HG03039 (cell line): ENCODE results near the gene SCAF4.
A peak's percentile ranks its signal among the peaks of the same experiment; 100 is the strongest.
"Not testable (repeated sequence)": the region's sequence is repeated elsewhere in the genome, so short reads cannot be mapped to it uniquely, and the experiment has no call there.

Source experiments
- ATAC-seq: cut with Tn5 transposase; IDR thresholded peaks from one replicate; pipeline ENCODE4 v1.9.1; 2021; ENCODE audit warnings: mild to moderate bottlenecking, moderate library complexity; ENCODE audit not compliant: unreplicated experiment

Gene SCAF4, protein sequence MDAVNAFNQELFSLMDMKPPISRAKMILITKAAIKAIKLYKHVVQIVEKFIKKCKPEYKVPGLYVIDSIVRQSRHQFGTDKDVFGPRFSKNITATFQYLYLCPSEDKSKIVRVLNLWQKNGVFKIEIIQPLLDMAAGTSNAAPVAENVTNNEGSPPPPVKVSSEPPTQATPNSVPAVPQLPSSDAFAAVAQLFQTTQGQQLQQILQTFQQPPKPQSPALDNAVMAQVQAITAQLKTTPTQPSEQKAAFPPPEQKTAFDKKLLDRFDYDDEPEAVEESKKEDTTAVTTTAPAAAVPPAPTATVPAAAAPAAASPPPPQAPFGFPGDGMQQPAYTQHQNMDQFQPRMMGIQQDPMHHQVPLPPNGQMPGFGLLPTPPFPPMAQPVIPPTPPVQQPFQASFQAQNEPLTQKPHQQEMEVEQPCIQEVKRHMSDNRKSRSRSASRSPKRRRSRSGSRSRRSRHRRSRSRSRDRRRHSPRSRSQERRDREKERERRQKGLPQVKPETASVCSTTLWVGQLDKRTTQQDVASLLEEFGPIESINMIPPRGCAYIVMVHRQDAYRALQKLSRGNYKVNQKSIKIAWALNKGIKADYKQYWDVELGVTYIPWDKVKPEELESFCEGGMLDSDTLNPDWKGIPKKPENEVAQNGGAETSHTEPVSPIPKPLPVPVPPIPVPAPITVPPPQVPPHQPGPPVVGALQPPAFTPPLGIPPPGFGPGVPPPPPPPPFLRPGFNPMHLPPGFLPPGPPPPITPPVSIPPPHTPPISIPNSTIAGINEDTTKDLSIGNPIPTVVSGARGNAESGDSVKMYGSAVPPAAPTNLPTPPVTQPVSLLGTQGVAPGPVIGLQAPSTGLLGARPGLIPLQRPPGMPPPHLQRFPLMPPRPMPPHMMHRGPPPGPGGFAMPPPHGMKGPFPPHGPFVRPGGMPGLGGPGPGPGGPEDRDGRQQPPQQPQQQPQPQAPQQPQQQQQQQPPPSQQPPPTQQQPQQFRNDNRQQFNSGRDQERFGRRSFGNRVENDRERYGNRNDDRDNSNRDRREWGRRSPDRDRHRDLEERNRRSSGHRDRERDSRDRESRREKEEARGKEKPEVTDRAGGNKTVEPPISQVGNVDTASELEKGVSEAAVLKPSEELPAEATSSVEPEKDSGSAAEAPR

DNA sequence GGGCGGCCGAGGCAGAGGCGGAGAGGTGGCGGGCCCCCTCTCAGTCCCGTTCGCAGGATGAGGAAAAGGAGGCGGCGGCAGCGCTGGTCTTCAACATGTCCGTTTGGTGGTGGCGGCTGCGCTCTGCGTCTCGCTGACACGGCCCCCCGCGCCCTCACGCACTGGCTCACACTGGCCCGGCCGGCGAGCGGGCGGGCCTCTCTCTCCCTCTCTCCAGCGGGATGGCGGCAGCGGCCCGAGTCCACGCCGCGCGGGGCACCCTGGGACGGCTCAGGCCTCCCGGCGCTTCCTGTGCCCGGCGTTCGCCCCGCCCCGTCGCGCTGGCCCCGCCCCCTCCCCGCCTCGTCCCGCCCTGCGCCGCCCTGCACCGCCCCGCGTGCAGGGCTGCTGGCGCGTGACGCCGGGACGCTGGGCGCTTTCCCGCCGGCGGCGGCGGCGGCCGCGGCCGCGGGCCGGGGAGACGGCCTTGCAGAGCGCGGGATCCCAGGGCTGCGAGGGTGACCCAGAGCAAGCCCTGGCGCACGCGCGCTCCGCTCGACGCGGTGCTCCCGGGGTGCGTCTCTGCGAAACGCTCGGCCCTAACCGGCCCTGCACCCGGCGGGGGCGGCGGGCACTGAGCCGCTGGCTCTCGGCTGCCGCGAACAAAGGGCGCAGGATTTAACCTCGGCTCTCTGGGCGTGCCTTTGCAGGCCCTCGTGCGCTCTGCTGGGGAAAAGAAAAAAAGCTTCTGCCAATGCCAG, at the start of gene SCAF4:
Gene SCAF4, minus strand, starts transcription at position 262 of the 740 bp plus-strand sequence. CDS start 426 bp downstream, outside the sequence.
- peak; percentile 83 for ATAC-seq

DNA sequence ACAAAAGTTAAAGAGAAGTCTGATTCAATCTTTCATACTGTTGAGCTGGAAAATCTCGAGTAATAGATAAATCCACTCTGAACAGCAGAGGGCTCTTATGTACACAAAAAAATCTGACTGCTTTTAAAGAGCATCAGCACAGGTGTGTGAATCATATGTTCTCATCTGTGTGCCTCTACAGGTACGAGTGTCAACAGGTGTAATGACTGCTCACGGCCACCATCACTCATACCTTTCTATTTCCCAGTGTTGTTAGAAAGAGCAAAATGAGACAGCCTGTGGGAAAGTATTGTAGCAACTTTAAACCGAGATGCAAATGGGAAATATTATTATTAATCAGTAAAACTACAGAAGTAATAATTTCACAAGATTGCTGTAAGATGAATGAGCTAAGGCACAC, 49.0 kb upstream of the SCAF4 start:
- no peak for ATAC-seq

DNA sequence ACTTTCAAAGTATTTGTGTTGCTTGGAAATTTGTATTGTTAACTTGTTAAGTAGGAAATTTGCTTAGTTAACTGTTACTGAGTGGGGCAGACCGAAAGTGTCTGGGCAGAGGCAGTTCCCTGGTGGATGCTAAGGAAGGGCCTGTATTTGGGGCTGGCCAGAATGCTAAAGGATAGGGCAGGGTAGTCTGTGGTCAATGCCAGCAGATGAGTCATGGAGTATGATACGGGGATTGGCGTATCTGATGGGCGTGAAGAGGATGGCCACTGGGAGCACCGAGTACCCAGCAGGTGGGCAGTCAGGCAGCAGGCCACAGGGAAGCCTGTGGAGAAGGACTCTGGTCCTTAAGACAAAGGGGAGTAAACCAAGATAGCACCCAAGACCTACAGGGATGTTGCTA, 46.6 kb upstream of the SCAF4 start:
- no peak for ATAC-seq

DNA sequence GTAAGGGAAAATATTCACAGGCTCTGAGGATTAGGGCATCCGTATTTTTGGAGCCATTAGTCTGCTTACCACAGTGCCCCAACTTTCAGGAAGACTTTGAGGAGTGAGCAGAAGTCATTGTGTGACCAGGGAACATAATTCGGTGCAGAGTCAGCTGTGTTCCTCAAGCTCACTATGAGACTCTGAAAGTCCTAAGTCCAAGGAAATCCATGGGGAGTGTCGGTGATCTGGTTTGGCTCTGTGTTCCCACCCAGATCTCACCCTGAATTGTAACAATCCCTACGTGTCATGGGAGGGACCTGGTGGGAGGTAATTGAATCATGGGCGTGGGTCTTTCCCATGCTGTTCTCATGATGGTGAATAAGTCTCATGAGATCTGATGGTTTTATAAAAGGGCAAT, 45.9 kb upstream of the SCAF4 start:
- no peak for ATAC-seq

DNA sequence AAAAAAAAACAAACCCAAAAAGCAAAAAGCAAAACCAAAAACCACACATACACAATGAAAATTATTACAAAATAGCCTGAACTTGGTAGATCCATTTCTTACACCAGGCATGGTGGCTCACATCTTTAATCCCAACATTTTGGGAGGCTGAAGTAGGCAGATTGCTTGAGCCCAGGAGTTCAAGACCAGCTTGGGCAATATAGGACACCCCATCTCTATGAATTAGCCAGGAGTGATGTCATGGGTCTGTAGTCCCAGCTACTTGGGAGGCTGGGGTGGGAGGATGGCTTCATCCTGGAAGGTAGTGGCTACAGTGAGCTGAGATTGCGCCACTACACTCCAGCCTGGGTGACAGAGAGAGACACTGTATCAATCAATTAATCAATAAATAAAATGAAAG, 42.1 kb upstream of the SCAF4 start:
- no peak for ATAC-seq

DNA sequence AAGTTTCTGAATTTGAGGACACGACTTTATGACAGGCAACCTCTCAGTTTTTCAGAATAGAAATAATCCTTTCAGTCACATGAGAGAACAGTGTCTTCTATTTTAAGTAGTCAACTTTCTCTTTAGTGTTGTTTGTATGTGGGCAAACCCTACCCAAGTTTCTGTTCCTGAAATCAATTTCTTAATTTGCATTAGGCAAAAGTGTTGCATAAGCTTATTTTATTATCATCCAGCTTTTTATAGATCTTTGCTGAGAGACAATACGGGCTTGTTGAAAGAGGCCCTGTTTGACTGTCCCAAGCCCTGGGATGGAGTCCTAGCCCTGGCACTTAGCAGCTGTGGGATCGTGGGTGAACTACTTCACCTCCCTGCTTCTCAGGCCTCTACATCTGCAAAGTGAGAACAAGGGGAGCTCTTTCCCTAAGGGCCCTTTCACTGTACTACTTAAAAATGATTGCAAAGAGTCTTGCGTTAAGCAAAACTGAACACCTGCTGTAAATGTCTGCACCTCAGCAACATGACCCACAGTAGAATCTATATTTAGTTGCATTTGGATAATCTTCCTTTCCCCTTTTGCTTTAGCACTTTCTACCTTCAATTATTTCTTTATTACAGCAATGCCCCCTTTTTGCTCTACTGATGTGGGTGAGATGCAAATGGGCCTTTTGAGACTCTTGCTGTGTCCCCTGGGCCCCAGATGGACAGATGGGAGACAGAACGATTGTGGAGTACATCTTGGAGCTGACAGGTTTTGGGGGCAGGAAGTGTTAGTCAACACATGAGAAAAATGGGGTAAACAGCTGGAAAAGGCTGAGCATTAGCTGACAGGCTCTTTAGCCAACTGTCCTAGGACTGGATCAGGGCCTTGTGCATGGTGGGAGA, 41.0 kb upstream of the SCAF4 start:
- peak; percentile 72 for ATAC-seq

DNA sequence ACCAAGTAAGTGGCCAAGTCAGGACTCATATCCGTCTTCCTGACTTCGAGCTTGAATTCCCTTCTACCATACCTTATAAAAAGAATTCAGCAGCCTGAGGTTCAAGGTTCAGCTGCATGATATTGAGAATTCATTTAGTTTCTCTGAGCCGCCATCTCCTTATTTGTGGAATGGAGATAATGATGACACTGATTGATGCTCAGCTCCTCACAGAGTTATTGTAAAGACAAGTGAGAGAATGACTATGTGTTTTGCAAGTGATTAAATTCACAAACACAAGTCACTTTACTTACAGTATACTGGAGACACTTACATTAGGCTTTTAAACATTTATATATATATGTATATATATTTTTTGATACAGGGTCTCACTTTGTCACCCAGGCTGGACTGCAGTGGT, 39.8 kb upstream of the SCAF4 start:
- no peak for ATAC-seq

DNA sequence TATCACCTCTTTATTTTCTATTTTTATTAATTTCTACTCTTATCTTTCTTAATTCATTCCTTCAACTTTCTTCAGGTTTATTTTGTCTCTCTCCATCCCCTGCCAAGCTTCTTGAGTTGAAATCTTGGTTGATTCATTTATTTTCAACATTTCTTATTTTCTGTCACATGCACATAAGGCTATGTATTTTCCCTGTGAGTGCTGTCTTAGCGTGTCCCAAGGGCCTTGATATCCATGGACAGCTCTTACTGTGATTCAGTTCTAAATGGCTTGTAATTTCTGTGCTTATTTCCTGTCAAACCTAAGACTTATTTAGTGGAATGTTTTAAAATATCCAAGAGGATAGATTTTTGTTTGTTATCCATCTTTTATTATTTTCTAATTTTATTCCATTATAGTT, 36.8 kb upstream of the SCAF4 start:
- no peak for ATAC-seq

DNA sequence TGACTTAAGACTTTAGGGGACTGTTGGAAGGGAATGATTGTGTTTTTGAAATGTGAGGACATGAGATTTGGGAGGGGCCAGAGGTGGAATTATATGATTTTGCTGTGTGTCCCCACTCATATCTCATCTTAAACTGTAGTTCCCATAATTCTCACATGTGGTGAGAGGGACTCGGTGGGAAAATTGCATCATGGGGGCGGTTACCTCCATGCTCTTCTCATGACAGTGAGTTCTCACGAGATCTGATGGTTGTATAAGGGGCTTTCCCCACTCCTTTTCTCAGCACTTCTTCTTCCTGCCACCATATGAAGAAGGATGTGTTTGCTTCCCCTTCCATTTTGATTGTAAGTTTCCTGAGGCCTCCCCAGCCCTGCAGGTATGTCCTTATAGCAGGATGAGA, 35.0 kb upstream of the SCAF4 start:
- no peak for ATAC-seq

DNA sequence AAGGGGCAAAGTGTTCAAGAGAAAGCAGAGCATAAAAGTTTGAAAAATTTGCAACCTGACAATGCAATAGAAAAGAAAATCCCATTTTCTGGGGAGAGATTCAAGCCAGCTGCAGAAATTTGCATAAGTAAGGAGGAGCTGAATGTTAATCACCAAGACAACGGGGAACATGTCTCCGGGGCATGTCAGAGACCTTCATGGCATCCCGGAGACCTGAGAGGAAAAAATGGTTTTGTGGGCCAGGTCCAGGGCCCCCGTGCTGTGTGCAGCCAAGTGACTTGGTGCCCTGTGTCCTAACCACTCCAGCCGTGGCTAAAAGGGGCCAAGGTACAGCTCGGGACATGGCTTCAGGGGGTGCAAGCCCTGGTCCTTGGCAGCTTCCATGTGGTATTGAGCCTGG, 33.9 kb upstream of the SCAF4 start:
- not testable (repeated sequence) for ATAC-seq

DNA sequence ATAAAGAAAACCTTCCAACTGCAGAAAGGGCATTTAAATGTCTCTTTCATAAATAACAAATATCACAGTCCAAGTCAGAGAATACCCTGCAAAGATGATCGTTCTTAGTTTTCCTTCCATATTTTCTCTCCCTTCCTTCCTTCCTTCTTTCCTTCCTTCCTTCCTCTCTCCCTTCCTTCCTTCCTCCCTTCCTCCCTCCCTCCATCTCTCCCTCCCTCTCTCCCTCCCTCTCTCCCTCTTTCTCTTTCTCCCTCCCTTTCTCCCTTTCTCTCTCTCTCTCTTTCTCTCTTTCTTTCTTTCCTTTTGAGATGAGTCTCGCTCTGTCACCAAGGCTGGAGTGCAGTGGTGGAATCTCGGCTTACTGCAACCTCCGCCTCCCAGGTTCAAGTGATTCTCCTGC, 29.0 kb upstream of the SCAF4 start:
- ATAC-seq = no peak

DNA sequence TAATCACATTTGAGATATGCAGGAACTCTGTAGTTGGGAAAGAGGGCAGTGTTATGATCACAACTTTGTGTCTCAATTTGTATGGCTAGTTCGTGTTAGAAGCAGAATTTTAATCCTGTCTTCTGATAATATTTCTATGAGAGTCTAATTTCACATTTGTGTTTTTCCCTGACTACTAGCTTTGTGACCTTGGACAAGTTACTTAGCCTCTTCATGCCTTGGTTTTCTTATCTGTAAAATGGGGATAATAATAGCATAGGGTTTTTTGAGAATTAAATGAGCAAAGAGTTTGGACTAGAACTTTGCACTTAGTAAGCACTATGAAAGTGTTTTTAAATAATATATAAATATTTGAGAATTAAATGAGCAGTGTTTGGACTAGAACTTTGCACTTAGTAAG, 24.9 kb upstream of the SCAF4 start:
- ATAC-seq = no peak

DNA sequence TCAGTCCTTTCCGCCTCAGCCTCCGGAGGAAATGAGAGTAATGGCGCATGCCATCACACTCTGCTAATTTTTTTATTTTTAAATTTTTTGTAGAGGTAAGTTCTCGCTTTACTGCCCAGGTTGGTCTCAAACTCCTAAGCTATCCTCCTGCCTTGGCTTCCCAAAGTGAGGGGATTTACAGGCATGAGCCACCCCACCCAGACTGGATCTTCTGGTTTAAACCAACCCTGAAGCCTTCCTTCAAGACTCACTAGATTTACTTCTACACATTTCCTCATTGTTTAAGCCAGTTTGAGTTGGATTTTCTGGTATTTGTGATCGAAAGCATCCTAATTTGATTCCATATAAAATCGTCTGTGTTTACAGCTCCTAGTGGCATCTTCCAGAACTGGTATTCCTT, 23.1 kb upstream of the SCAF4 start:
- no peak for ATAC-seq

DNA sequence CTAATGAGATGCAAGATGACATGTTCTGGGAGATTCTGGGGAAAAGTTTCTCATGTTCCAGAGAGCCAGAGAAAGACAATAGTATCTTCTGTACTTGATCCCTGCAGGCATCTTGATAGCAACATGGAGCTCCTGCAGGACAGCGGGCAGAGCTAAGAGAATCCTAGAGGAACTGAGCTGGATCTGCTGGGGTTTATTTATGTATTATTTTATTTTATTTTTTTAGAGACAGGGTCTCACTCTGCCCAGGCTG, 22.7 kb upstream of the SCAF4 start:
- ATAC-seq = no peak

DNA sequence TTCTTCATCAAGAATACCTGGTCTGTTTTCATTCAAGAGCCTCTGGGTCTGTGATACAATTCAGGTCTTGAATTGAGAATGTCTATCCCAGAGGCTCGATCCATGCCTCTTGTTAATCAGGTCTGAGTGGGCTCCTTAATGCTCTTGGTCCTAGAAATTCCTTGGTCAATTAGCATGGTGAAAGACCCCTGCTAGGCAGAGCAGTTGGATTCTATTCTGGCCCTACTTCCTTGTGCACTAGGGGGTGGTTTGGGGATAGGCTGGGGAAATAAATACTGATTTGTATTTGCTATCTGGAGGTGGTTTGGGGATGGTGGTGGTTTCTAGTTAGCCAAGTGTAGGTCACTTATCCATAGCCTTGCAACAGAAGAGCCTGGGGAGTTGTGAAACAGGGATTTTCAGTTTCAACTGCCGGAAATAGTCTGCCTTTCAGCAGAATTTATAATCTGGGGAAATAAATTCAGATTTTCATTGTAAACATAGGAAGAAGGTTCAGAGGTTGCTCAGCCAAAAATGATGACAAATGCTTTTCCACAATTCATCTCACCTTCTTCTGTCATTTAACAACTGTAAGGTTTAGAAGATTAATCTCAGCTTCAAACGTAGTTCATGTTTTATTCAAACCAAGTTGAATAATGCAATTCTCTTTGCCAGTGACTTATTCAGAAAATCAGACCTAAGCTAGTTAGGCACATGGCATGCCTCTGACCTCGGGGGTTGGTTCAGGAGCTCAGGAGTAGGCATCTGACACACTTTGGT, 22.2 kb upstream of the SCAF4 start:
- no peak for ATAC-seq

DNA sequence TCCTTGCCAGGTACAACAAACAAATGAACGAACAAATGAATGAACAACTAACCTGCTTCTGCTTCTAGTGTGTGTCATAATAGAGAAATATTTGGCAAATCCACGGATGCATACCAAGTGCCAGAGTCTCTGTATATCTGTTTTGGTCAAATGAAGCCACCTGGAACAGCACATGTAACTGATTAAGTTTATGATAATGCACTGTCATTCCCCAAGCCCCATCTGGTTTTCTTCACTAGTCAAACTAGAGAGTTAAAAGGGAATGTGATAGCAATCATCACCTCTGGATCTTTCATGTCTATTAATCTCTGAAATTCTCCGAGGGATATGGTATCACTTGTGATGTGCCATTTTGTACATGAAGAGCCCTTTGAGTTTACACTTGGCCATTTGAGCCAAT, 21.0 kb upstream of the SCAF4 start:
- ATAC-seq = no peak

DNA sequence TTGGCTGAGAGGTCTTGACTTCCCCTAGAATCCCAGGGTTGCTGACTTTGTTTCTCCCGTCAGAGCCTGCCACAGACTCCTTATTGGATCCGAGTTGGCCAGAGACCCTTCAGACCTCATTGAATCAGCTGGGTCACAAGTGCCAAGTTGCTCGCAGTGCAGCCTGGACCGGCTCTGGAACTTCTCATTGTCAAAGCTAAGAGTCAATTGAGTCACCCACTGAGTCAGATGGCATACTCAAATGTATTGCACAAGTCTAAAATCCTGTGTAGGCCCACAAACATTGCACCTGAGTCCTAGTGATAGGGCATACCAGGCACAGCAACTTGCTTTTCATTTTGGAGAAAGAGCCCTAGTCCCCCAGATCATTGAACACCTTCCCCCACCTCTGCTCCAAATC, 20.4 kb upstream of the SCAF4 start:
- no peak for ATAC-seq

DNA sequence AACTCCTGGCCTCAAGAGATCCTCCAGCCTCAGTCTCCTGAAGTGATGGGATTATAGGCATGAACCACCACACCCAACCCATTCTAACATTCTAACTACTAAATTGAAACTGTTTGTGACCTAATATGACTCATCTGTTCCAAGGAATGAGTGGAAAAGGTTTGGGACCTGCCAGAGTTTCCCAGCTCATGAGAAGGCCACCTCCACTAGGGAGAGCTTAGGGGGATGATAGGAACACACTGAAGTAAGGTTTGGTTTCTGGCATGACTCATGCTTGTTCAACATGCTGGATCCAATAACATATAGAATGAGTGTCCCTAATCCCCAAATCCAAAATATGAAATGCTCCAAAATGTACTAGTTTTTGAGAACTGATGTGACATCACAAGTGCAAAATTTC, 18.9 kb upstream of the SCAF4 start:
- no peak for ATAC-seq

DNA sequence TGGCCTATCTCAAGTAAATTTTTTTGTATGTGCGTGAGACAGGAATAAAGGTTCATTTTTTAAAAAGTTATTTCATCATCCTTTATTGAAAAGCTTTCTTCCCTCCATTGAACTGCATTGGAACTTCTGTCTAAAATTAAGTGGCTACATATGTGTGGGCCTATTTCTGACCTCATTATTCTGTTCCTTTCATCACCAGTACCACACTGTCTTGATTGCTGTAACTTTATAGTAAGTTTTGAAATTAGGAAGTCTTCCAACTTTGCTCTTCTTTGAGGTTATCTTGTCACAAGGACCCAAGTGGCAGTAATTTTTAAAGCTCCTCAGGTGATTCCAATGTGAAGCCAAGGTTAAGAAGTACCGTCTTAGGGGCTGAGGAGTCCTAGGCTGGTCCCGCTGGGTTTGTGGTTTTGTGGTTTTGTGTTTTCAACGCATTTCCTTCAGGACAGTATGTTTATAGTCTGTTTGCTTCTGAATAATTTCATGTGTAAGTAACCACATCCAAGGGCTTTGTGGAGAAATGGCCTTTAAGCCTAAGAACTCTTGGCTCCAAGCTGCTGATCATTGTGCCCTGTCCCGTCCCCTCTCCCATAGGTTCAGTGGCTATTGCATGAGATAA, 12.4 kb upstream of the SCAF4 start:
- ATAC-seq = no peak
